Measurements from ENCODE around the gene DDX18. TPM values are rescaled to one million over a fixed set of nuclear protein-coding genes. Genes with fewer than 3 reads are reported as not detected.

DDX18 gene
- total RNA-seq, 1 experiment from 2014 or later: 107 TPM

DNA sequence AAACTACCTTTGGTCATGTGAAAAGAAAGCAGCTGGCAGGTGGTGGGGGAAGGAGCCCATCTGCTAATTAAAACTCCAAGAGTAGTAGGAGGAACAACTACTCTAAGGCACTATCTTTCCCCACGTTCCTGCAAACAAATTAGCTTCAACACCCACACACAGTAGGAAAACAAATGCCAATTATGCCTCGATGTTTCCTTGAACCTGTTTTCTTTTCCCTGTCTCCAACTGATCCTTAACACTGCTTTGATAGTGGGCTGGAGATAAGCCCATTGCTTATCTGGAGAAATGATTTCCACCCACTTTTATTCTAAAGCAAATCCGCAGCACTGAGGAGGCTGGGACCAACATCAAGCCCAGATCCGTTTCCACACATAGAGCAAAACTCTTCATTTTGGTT is 36.0 kb downstream of the DDX18 start:
- H3K36me3 Mint-ChIP-seq: peaks cover 13% of the 10 kb centered on the region
- peaks cover 40% of the 10 kb centered on the region for H3K4me1 Mint-ChIP-seq
- H3K27ac Mint-ChIP-seq: peak overlapping the region; percentile 27; the same call in 1 of the 2 replicates
- H3K4me3 Mint-ChIP-seq: peak overlapping the region; percentile 59
- TF ChIP-seq, protein P1, sequence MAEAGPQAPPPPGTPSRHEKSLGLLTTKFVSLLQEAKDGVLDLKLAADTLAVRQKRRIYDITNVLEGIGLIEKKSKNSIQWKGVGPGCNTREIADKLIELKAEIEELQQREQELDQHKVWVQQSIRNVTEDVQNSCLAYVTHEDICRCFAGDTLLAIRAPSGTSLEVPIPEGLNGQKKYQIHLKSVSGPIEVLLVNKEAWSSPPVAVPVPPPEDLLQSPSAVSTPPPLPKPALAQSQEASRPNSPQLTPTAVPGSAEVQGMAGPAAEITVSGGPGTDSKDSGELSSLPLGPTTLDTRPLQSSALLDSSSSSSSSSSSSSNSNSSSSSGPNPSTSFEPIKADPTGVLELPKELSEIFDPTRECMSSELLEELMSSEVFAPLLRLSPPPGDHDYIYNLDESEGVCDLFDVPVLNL (CRISPR knock-in tag; IDR thresholded peaks at IDR 0.05; ENCODE audit: borderline replicate concordance, low read depth): no peak
- TF ChIP-seq, protein P2, sequence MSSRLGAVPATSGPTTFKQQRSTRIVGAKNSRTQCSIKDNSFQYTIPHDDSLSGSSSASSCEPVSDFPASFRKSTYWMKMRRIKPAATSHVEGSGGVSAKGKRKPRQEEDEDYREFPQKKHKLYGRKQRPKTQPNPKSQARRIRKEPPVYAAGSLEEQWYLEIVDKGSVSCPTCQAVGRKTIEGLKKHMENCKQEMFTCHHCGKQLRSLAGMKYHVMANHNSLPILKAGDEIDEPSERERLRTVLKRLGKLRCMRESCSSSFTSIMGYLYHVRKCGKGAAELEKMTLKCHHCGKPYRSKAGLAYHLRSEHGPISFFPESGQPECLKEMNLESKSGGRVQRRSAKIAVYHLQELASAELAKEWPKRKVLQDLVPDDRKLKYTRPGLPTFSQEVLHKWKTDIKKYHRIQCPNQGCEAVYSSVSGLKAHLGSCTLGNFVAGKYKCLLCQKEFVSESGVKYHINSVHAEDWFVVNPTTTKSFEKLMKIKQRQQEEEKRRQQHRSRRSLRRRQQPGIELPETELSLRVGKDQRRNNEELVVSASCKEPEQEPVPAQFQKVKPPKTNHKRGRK (CRISPR knock-in tag; IDR thresholded peaks at IDR 0.05; ENCODE audit: borderline replicate concordance): no peak
- TF ChIP-seq SMAD4 (CRISPR knock-in tag; IDR thresholded peaks at IDR 0.05): no peak
- TF ChIP-seq GTF2I (CRISPR knock-in tag; conservative IDR thresholded peaks at IDR 0.05): no peak
- TF ChIP-seq ZNF263 (CRISPR knock-in tag; IDR thresholded peaks at IDR 0.05; ENCODE audit: low read depth): no peak
- TF ChIP-seq, protein P3, sequence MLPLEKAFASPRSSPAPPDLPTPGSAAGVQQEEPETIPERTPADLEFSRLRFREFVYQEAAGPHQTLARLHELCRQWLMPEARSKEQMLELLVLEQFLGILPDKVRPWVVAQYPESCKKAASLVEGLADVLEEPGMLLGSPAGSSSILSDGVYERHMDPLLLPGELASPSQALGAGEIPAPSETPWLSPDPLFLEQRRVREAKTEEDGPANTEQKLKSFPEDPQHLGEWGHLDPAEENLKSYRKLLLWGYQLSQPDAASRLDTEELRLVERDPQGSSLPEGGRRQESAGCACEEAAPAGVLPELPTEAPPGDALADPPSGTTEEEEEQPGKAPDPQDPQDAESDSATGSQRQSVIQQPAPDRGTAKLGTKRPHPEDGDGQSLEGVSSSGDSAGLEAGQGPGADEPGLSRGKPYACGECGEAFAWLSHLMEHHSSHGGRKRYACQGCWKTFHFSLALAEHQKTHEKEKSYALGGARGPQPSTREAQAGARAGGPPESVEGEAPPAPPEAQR (CRISPR knock-in tag; IDR thresholded peaks at IDR 0.05): no peak
- TF ChIP-seq ZNF232 (CRISPR knock-in tag; IDR thresholded peaks at IDR 0.05): no peak
- TF ChIP-seq, protein P4, sequence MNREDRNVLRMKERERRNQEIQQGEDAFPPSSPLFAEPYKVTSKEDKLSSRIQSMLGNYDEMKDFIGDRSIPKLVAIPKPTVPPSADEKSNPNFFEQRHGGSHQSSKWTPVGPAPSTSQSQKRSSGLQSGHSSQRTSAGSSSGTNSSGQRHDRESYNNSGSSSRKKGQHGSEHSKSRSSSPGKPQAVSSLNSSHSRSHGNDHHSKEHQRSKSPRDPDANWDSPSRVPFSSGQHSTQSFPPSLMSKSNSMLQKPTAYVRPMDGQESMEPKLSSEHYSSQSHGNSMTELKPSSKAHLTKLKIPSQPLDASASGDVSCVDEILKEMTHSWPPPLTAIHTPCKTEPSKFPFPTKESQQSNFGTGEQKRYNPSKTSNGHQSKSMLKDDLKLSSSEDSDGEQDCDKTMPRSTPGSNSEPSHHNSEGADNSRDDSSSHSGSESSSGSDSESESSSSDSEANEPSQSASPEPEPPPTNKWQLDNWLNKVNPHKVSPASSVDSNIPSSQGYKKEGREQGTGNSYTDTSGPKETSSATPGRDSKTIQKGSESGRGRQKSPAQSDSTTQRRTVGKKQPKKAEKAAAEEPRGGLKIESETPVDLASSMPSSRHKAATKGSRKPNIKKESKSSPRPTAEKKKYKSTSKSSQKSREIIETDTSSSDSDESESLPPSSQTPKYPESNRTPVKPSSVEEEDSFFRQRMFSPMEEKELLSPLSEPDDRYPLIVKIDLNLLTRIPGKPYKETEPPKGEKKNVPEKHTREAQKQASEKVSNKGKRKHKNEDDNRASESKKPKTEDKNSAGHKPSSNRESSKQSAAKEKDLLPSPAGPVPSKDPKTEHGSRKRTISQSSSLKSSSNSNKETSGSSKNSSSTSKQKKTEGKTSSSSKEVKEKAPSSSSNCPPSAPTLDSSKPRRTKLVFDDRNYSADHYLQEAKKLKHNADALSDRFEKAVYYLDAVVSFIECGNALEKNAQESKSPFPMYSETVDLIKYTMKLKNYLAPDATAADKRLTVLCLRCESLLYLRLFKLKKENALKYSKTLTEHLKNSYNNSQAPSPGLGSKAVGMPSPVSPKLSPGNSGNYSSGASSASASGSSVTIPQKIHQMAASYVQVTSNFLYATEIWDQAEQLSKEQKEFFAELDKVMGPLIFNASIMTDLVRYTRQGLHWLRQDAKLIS (CRISPR knock-in tag; IDR thresholded peaks at IDR 0.05; ENCODE audit: borderline replicate concordance): no peak
- TF ChIP-seq, protein P5, sequence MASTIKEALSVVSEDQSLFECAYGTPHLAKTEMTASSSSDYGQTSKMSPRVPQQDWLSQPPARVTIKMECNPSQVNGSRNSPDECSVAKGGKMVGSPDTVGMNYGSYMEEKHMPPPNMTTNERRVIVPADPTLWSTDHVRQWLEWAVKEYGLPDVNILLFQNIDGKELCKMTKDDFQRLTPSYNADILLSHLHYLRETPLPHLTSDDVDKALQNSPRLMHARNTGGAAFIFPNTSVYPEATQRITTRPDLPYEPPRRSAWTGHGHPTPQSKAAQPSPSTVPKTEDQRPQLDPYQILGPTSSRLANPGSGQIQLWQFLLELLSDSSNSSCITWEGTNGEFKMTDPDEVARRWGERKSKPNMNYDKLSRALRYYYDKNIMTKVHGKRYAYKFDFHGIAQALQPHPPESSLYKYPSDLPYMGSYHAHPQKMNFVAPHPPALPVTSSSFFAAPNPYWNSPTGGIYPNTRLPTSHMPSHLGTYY (CRISPR knock-in tag; IDR thresholded peaks at IDR 0.05): no peak
- no peak for TF ChIP-seq ELF4 (CRISPR knock-in tag; IDR thresholded peaks at IDR 0.05; ENCODE audit: low read depth)
- TF ChIP-seq IRF2 (CRISPR knock-in tag; IDR thresholded peaks at IDR 0.05; ENCODE audit: borderline replicate concordance, low read depth): no peak
- no peak for TF ChIP-seq ZNF396 (CRISPR knock-in tag; IDR thresholded peaks at IDR 0.05; ENCODE audit: borderline replicate concordance)
- TF ChIP-seq ZNF138 (CRISPR knock-in tag; conservative IDR thresholded peaks at IDR 0.05): no peak
- TF ChIP-seq, protein P6, sequence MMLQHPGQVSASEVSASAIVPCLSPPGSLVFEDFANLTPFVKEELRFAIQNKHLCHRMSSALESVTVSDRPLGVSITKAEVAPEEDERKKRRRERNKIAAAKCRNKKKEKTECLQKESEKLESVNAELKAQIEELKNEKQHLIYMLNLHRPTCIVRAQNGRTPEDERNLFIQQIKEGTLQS (CRISPR knock-in tag; conservative IDR thresholded peaks at IDR 0.05): no peak
- no peak for TF ChIP-seq PRRX2 (CRISPR knock-in tag; IDR thresholded peaks at IDR 0.05)
- TF ChIP-seq, protein P7, sequence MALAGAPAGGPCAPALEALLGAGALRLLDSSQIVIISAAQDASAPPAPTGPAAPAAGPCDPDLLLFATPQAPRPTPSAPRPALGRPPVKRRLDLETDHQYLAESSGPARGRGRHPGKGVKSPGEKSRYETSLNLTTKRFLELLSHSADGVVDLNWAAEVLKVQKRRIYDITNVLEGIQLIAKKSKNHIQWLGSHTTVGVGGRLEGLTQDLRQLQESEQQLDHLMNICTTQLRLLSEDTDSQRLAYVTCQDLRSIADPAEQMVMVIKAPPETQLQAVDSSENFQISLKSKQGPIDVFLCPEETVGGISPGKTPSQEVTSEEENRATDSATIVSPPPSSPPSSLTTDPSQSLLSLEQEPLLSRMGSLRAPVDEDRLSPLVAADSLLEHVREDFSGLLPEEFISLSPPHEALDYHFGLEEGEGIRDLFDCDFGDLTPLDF (CRISPR knock-in tag; IDR thresholded peaks at IDR 0.05): no peak
- TF ChIP-seq MXD4 (CRISPR knock-in tag; IDR thresholded peaks at IDR 0.05; ENCODE audit: borderline replicate concordance): no peak
- no peak for TF ChIP-seq TEAD4 (CRISPR knock-in tag; IDR thresholded peaks at IDR 0.05)
- TF ChIP-seq FOXJ3 (CRISPR knock-in tag; IDR thresholded peaks at IDR 0.05; ENCODE audit: borderline replicate concordance): no peak
- POLR2A ChIA-PET: interaction anchor here (1.0 kb wide), 1 partner anchor 11 kb away, joined by 3 read pairs; no protein-coding TSS in a partner anchor
- CTCF ChIA-PET: interaction anchor here (1.0 to 2.5 kb wide), 4 partner anchors 9 to 36 kb away, joined by 4 to 14 read pairs (median 8); partner anchors contain the start of gene DDX18
- peaks cover 14% of the 10 kb centered on the region for H3K27me3 Mint-ChIP-seq (ENCODE audit: low read depth)
- H3K9me3 Mint-ChIP-seq: peaks cover 16% of the 10 kb centered on the region
- DNase-seq (ENCODE audit: low spot score): no peak
- peak; percentile 15 for ATAC-seq

Data from WTC11 (cell line).